Measurements from ENCODE around the gene CDS2. TPM values are rescaled to one million over a fixed set of nuclear protein-coding genes. Genes with fewer than 3 reads are reported as not detected.

CDS2 gene
- total RNA-seq, 3 donors from 2014 or later (not counting 1 experiment from before 2014, with no cell fraction given): 45.6 to 54.7 (median 53.8) TPM

DNA sequence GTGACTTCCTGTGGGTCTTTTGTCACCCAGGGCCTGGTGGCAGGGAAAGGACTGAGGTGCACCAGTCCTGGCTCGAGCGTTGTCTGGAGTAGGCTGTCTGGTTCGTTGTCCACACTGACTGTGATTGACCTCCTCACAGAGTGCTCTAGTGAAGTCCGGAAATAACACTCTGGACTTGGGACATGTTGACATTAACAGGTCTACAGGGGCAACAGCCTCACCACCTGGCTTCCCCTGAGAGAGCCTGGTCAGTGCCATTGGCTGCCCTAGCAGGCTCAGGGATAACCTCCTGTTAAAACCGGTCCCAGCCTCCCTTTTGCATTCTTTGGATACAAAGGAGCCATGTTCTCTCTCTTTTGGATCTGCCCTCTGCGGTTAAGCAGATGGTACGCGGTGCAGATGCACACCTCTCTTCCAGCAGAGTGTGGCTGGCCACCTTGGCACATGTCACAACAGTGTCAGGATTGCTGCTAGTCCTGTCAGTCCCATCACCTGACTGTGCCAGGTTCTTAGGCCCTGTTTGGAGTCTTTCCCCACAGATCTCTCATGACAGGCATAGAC, 46.2 kb downstream of the CDS2 start:
- peaks cover 48 to 52% of the 10 kb centered on the region in 2 donors for H3K4me1 Mint-ChIP-seq
- 96% methylated on average over 8 of the region's 8 CpGs for WGBS (ENCODE audit: insufficient coverage)
- H3K9me3 ChIP-seq (ENCODE audit: control insufficient read depth, insufficient read depth, low read length): no peaks in the 10 kb centered on the region
- H3K9me3 Mint-ChIP-seq: no peaks in the 10 kb centered on the region
- H3K36me3 ChIP-seq (ENCODE audit: control insufficient read depth, insufficient read depth, low read length): peaks cover 15% of the 10 kb centered on the region
- TF ChIP-seq, protein P1, sequence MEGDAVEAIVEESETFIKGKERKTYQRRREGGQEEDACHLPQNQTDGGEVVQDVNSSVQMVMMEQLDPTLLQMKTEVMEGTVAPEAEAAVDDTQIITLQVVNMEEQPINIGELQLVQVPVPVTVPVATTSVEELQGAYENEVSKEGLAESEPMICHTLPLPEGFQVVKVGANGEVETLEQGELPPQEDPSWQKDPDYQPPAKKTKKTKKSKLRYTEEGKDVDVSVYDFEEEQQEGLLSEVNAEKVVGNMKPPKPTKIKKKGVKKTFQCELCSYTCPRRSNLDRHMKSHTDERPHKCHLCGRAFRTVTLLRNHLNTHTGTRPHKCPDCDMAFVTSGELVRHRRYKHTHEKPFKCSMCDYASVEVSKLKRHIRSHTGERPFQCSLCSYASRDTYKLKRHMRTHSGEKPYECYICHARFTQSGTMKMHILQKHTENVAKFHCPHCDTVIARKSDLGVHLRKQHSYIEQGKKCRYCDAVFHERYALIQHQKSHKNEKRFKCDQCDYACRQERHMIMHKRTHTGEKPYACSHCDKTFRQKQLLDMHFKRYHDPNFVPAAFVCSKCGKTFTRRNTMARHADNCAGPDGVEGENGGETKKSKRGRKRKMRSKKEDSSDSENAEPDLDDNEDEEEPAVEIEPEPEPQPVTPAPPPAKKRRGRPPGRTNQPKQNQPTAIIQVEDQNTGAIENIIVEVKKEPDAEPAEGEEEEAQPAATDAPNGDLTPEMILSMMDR (IDR thresholded peaks at IDR 0.05): no peak
- peaks cover 27% of the 10 kb centered on the region for H3K4me1 ChIP-seq (ENCODE audit: control insufficient read depth, insufficient read depth, low read length)
- no peak overlapping the region for H3K4me3 ChIP-seq (ENCODE audit: low read length)
- H3K27me3 ChIP-seq (ENCODE audit: control insufficient read depth, insufficient read depth, low read length): no peaks in the 10 kb centered on the region
- H3K27me3 Mint-ChIP-seq (ENCODE audit: low read depth in 2 of 2): no peaks in the 10 kb centered on the region
- H3K4me3 Mint-ChIP-seq: no peak overlapping the region
- DNase-seq (no peak), ATAC-seq (peak in 1 of 3 donors; percentile 37)
- peak overlapping the region; percentile 67 to 71 for H3K27ac Mint-ChIP-seq
- no peak overlapping the region for H3K27ac ChIP-seq (ENCODE audit: low read length)
- intact Hi-C loops (cut with micrococcal nuclease): no loop called here
- no peaks in the 10 kb centered on the region for H3K36me3 Mint-ChIP-seq

DNA sequence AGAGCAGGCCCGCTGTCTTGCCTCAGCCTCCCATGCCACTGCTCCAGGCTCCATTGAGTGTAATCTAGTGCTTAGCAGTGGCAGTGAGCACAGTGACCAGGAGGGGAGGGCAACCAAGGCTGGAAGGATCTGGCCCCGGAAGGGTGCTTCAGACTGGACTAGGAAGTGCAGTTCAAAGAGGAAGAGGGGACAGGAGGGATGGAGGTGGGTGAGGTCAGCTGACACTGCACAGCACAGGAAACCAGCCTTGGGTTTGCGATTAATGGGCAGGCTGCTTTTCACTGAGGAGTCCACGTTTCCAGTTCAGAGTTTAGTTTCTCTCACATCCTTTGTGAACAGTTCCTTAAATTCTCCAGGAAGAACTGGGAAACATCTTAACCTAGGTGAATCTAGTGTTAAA, 46.9 kb downstream of the CDS2 start:
- no peak for DNase-seq
- TF ChIP-seq, protein P1 (IDR thresholded peaks at IDR 0.05): no peak
- Histone ChIP-seq H3K9me3 (ENCODE audit: control insufficient read depth, insufficient read depth, low read length) (no peaks in the 10 kb centered on the region), H3K4me3 (ENCODE audit: low read length) (no peak overlapping the region), H3K4me1 (ENCODE audit: control insufficient read depth, insufficient read depth, low read length) (peaks cover 19% of the 10 kb centered on the region), H3K27ac (ENCODE audit: low read length) (no peak overlapping the region), H3K27me3 (ENCODE audit: control insufficient read depth, insufficient read depth, low read length) (no peaks in the 10 kb centered on the region), H3K36me3 (ENCODE audit: control insufficient read depth, insufficient read depth, low read length) (peaks cover 19% of the 10 kb centered on the region)
- WGBS (ENCODE audit: insufficient coverage): 48% methylated on average over 4 of the region's 4 CpGs
- no peaks in the 10 kb centered on the region for H3K9me3 Mint-ChIP-seq
- H3K27me3 Mint-ChIP-seq (ENCODE audit: low read depth in 2 of 2): no peaks in the 10 kb centered on the region
- no peaks in the 10 kb centered on the region for H3K36me3 Mint-ChIP-seq
- H3K27ac Mint-ChIP-seq: peak overlapping the region; percentile 67 to 71
- peak in 2 of 3 donors; percentile 41 to 60 for ATAC-seq
- intact Hi-C loops (cut with micrococcal nuclease): no loop called here
- H3K4me1 Mint-ChIP-seq: peaks cover 51 to 53% of the 10 kb centered on the region in 2 donors
- H3K4me3 Mint-ChIP-seq: no peak overlapping the region

DNA sequence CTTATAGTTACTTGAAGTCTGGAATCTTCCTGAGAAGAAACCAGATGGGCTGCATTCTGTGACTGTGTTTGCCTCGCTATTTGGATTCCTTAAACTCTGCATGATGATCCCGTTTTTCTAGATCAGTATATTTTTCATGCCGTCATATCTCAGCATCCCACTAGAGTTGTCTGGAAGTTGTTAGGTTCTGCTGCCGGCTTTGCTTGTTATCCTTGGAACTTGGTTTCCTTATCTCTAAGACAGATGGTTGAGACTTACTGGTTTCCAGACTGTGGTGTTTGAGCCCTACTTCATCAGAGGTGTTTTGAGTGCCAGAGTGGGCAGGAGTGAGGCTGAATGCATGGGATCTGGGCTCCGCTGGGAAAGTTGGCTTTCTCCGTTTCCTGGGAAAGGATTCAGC, 50.3 kb downstream of the CDS2 start:
- Mint-ChIP-seq H3K9me3 (no peaks in the 10 kb centered on the region), H3K36me3 (peaks cover under 1% of the 10 kb centered on the region), H3K4me1 (peaks cover 30 to 32% of the 10 kb centered on the region in 2 donors)

More for the DNA sequence above, 50.3 kb downstream of the CDS2 start:
- Histone ChIP-seq H3K27me3 (ENCODE audit: control insufficient read depth, insufficient read depth, low read length) (no peaks in the 10 kb centered on the region), H3K27ac (ENCODE audit: low read length) (no peak overlapping the region), H3K36me3 (ENCODE audit: control insufficient read depth, insufficient read depth, low read length) (peaks cover 39% of the 10 kb centered on the region), H3K4me3 (ENCODE audit: low read length) (no peak overlapping the region), H3K9me3 (ENCODE audit: control insufficient read depth, insufficient read depth, low read length) (no peaks in the 10 kb centered on the region), H3K4me1 (ENCODE audit: control insufficient read depth, insufficient read depth, low read length) (peaks cover 12% of the 10 kb centered on the region)
- Mint-ChIP-seq H3K27me3 (ENCODE audit: low read depth in 2 of 2) (no peaks in the 10 kb centered on the region), H3K27ac (no peak overlapping the region), H3K4me3 (no peak overlapping the region)
- intact Hi-C loops (cut with micrococcal nuclease): no loop called here
- ATAC-seq (no peak), DNase-seq (no peak)
- TF ChIP-seq, protein P1 (IDR thresholded peaks at IDR 0.05): no peak
- WGBS (ENCODE audit: insufficient coverage): over 99% methylated on average over 6 of the region's 6 CpGs
